Neural cell (in vitro differentiated cells): ENCODE measurements around the gene GPC3. TPM values are rescaled to one million over a fixed set of nuclear protein-coding genes. Genes with fewer than 3 reads are reported as not detected.

Source experiments
- H2AFZ ChIP-seq: fragments of 200-600, 300-800 bp; sonication (generic), shearing (Covaris generic); 2 replicates; pipeline ENCODE4 v1.6.0; 2014; ENCODE audit warnings: low read depth, mild to moderate bottlenecking, antibody characterized with exemption, low read length, moderate library complexity
- H3F3A ChIP-seq: fragments of 200-600 bp; shearing (Covaris generic); 2 replicates; pipeline ENCODE4 v1.6.1; 2016; ENCODE audit warnings: mild to moderate bottlenecking, moderate library complexity, mixed read lengths, antibody characterized with exemption, low read length; ENCODE audit not compliant: insufficient read depth, poor library complexity, severe bottlenecking
- H3K27ac ChIP-seq: fragments of 200-600, 300-800 bp; sonication (generic), shearing (Covaris generic); 2 replicates; pipeline ENCODE4 v1.5.1; 2014; ENCODE audit warnings: mild to moderate bottlenecking, low read length, moderate library complexity
- H3K27me3 ChIP-seq: fragments of 300-800, 200-600 bp; sonication (generic), shearing (Covaris generic); 2 replicates; pipeline ENCODE4 v1.6.0; 2014; ENCODE audit warnings: mild to moderate bottlenecking, low read depth, low read length, moderate library complexity; ENCODE audit not compliant: insufficient read depth
- H3K36me3 ChIP-seq: fragments of 300-800, 200-600 bp; sonication (generic), shearing (Covaris generic); 2 replicates; pipeline ENCODE4 v1.5.1; 2014; ENCODE audit warnings: mild to moderate bottlenecking, antibody characterized with exemption, low read length, moderate library complexity; ENCODE audit not compliant: insufficient read depth
- H3K4me2 ChIP-seq: fragments of 300-800, 200-600 bp; sonication (generic), shearing (Covaris generic); 2 replicates; pipeline ENCODE4 v1.6.0; 2014; ENCODE audit warnings: mild to moderate bottlenecking, low read length
- H3K4me3 ChIP-seq: fragments of 300-800, 200-600 bp; sonication (generic), shearing (Covaris generic); 2 replicates; pipeline ENCODE4 v1.5.1; 2014; ENCODE audit warnings: mild to moderate bottlenecking, low read length, moderate library complexity
- H3K79me2 ChIP-seq: fragments of 200-600 bp; shearing (Covaris generic); replicated peaks from 2 replicates; pipeline ENCODE4 v1.6.0; 2014; ENCODE audit warnings: mild to moderate bottlenecking, low read length, moderate library complexity; ENCODE audit not compliant: insufficient read depth
- H3K9ac ChIP-seq: fragments of 300-800, 200-600 bp; sonication (generic), shearing (Covaris generic); 2 replicates; pipeline ENCODE4 v1.6.1; 2016; ENCODE audit warnings: mild to moderate bottlenecking, low read length, mixed read lengths
- H3K9me2 ChIP-seq: fragments of 200-600 bp; shearing (Covaris generic); 2 replicates; pipeline ENCODE4 v1.6.1; 2016; ENCODE audit warnings: mild to moderate bottlenecking, low read length, mixed read lengths; ENCODE audit not compliant: insufficient read depth
- H3K9me3 ChIP-seq: fragments of 200-600, 300-800 bp; sonication (generic), shearing (Covaris generic); 2 replicates; pipeline ENCODE4 v1.6.1; 2016; ENCODE audit warnings: mild to moderate bottlenecking, mixed run types, low read length, moderate library complexity, mixed read lengths
- H4K20me1 ChIP-seq: fragments of 200-600 bp; shearing (Covaris generic); 2 replicates; pipeline ENCODE4 v1.6.1; 2016; ENCODE audit warnings: mild to moderate bottlenecking, mixed run types; ENCODE audit not compliant: insufficient read depth
- EP300 ChIP-seq: fragments of 450-650 bp; conservative IDR thresholded peaks from 2 replicates; pipeline ENCODE4 v1.6.1; 2014; ENCODE audit warnings: antibody characterized with exemption, mild to moderate bottlenecking, moderate library complexity; ENCODE audit not compliant: poor library complexity, severe bottlenecking
- EZH2 ChIP-seq: fragments of 200-600, 300-800 bp; shearing (Covaris generic), sonication (generic); IDR thresholded peaks from 2 replicates; pipeline ENCODE4 v1.6.1; 2014; ENCODE audit warnings: antibody characterized with exemption, low read length, borderline replicate concordance, mild to moderate bottlenecking; ENCODE audit not compliant: insufficient read depth, poor library complexity, severe bottlenecking
- MXI1 ChIP-seq: fragments of 450-650 bp; conservative IDR thresholded peaks from 2 replicates; pipeline ENCODE4 v1.6.1; 2014; ENCODE audit warnings: antibody characterized with exemption, mild to moderate bottlenecking; ENCODE audit not compliant: poor library complexity, severe bottlenecking
- POLR2AphosphoS5 ChIP-seq: IDR thresholded peaks from 2 replicates; pipeline ENCODE4 v1.6.1; 2012
- RAD21 ChIP-seq: fragments of 450-650 bp; conservative IDR thresholded peaks from 2 replicates; pipeline ENCODE4 v1.6.1; 2014; ENCODE audit warnings: antibody characterized with exemption, mild to moderate bottlenecking, moderate library complexity
- SMC3 ChIP-seq: fragments of 450-650 bp; conservative IDR thresholded peaks from 2 replicates; pipeline ENCODE4 v1.6.1; 2014; ENCODE audit warnings: antibody characterized with exemption, mild to moderate bottlenecking, moderate library complexity; ENCODE audit not compliant: poor library complexity
- TAF1 ChIP-seq: IDR thresholded peaks from 2 replicates; pipeline ENCODE4 v1.6.1; 2012; ENCODE audit warnings: low read depth
- polyA plus RNA-seq: library from polyadenylated mRNA; depleted of rRNA; stranded (reverse); fragments of >200 nt; gene quantifications from 2 replicates; pipeline ENCODE4 v1.2.3, GENCODE V29; 2014
- TF ChIP-seq, protein P1 (sequence below): IDR thresholded peaks from 2 replicates; pipeline ENCODE4 v1.6.1; 2012; ENCODE audit warnings: borderline replicate concordance
- TF ChIP-seq, protein P2 (sequence below): fragments of 450-650 bp; IDR thresholded peaks from 2 replicates; pipeline ENCODE4 v1.5.1; 2014; ENCODE audit warnings: antibody characterized with exemption, mild to moderate bottlenecking, moderate library complexity; ENCODE audit not compliant: poor library complexity, severe bottlenecking

Gene GPC3
- polyA plus RNA-seq, 1 donor from 2014 or later = 2.1 TPM

DNA sequence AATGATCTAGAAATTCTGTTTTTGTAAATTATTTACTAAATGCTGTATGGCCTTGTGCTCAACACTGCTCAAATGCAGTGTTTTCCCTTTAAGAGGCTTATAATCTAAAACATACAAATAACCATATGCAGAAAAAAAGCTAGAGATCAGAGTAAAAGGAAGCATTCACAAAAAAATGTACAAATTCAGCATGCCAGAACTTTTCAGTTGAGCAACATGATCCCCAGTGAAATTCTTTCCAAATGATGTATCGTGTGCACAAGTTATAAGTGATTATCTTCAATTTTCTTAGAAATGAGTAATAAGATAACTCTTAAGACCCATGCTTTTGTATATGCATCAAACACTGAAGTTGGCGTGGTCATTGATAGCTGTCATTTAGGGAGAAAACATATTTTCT lies 5.0 kb downstream of the GPC3 start:
- no peaks in the 10 kb centered on the region for H3K79me2 ChIP-seq
- H3K36me3 ChIP-seq = no peaks in the 10 kb centered on the region
- H3K4me2 ChIP-seq = no peak overlapping the region
- H4K20me1 ChIP-seq = no peaks in the 10 kb centered on the region
- TF ChIP-seq SMC3 = no peak
- TF ChIP-seq EP300 = no peak
- TF ChIP-seq MXI1 = no peak
- TF ChIP-seq TAF1 = no peak
- TF ChIP-seq, protein P1, sequence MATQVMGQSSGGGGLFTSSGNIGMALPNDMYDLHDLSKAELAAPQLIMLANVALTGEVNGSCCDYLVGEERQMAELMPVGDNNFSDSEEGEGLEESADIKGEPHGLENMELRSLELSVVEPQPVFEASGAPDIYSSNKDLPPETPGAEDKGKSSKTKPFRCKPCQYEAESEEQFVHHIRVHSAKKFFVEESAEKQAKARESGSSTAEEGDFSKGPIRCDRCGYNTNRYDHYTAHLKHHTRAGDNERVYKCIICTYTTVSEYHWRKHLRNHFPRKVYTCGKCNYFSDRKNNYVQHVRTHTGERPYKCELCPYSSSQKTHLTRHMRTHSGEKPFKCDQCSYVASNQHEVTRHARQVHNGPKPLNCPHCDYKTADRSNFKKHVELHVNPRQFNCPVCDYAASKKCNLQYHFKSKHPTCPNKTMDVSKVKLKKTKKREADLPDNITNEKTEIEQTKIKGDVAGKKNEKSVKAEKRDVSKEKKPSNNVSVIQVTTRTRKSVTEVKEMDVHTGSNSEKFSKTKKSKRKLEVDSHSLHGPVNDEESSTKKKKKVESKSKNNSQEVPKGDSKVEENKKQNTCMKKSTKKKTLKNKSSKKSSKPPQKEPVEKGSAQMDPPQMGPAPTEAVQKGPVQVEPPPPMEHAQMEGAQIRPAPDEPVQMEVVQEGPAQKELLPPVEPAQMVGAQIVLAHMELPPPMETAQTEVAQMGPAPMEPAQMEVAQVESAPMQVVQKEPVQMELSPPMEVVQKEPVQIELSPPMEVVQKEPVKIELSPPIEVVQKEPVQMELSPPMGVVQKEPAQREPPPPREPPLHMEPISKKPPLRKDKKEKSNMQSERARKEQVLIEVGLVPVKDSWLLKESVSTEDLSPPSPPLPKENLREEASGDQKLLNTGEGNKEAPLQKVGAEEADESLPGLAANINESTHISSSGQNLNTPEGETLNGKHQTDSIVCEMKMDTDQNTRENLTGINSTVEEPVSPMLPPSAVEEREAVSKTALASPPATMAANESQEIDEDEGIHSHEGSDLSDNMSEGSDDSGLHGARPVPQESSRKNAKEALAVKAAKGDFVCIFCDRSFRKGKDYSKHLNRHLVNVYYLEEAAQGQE = no peak
- TF ChIP-seq, protein P2, sequence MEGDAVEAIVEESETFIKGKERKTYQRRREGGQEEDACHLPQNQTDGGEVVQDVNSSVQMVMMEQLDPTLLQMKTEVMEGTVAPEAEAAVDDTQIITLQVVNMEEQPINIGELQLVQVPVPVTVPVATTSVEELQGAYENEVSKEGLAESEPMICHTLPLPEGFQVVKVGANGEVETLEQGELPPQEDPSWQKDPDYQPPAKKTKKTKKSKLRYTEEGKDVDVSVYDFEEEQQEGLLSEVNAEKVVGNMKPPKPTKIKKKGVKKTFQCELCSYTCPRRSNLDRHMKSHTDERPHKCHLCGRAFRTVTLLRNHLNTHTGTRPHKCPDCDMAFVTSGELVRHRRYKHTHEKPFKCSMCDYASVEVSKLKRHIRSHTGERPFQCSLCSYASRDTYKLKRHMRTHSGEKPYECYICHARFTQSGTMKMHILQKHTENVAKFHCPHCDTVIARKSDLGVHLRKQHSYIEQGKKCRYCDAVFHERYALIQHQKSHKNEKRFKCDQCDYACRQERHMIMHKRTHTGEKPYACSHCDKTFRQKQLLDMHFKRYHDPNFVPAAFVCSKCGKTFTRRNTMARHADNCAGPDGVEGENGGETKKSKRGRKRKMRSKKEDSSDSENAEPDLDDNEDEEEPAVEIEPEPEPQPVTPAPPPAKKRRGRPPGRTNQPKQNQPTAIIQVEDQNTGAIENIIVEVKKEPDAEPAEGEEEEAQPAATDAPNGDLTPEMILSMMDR = no peak
- TF ChIP-seq RAD21 = no peak
- TF ChIP-seq POLR2AphosphoS5 = no peak
- TF ChIP-seq EZH2 = no peak
- no peak overlapping the region for H3K9ac ChIP-seq
- H3F3A ChIP-seq = no peaks in the 10 kb centered on the region
- H2AFZ ChIP-seq = no peak overlapping the region
- H3K9me3 ChIP-seq = no peaks in the 10 kb centered on the region
- no peak overlapping the region for H3K4me3 ChIP-seq
- peaks cover 24% of the 10 kb centered on the region for H3K27me3 ChIP-seq
- H3K27ac ChIP-seq = no peak overlapping the region
- no peaks in the 10 kb centered on the region for H3K9me2 ChIP-seq

DNA sequence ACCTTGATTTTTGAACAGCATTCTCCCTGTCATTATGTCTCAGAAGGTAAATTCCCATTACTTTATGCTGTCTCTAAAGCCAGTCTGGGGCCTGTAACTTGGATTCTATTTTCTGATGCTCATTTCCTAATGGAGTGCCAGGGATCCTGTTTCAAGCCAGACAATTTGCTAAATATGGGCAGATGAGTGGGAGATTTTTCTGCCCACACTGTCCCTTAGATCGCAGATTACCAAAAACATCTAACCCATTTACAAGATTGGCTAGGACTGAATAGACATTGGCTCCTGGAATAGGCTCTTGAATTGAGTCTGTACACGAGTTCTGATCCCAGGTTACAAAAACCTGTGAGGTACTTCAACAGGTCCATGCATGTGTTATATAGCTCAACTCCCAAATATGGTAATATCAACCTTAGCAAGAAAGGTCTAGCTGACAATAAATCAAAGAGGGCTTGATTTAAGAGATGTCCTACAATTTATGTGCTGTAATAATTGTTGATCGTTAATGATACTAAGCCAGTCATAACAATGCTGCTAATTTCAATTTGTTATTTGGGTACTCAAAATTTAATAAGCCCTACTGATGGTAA lies 5.7 kb downstream of the GPC3 start:
- H3K36me3 ChIP-seq = no peaks in the 10 kb centered on the region
- no peaks in the 10 kb centered on the region for H3F3A ChIP-seq
- TF ChIP-seq SMC3 (no peak), RAD21 (no peak), EZH2 (no peak), POLR2AphosphoS5 (no peak), TAF1 (no peak), MXI1 (no peak), EP300 (no peak)
- TF ChIP-seq, protein P2 = no peak
- TF ChIP-seq, protein P1 = no peak
- no peaks in the 10 kb centered on the region for H4K20me1 ChIP-seq
- no peak overlapping the region for H3K4me2 ChIP-seq
- H3K9me3 ChIP-seq = no peaks in the 10 kb centered on the region
- no peaks in the 10 kb centered on the region for H3K79me2 ChIP-seq
- H3K27me3 ChIP-seq = peaks cover 19% of the 10 kb centered on the region
- H3K27ac ChIP-seq = no peak overlapping the region
- no peak overlapping the region for H3K9ac ChIP-seq
- H3K9me2 ChIP-seq = no peaks in the 10 kb centered on the region
- no peak overlapping the region for H2AFZ ChIP-seq
- no peak overlapping the region for H3K4me3 ChIP-seq
